Mesangial cell (primary cell): ENCODE measurements around the gene NUMB. TPM values are rescaled to one million over a fixed set of nuclear protein-coding genes. Genes with fewer than 3 reads are reported as not detected.

Source experiments
- total RNA-seq: library from RNA; depleted of rRNA; stranded (reverse); fragments of >200 nt; gene quantifications from 2 replicates; pipeline ENCODE4 v1.2.3, GENCODE V29; 2015

NUMB gene
- total RNA-seq: 17.7 and 19.2 TPM in 2 replicates

DNA sequence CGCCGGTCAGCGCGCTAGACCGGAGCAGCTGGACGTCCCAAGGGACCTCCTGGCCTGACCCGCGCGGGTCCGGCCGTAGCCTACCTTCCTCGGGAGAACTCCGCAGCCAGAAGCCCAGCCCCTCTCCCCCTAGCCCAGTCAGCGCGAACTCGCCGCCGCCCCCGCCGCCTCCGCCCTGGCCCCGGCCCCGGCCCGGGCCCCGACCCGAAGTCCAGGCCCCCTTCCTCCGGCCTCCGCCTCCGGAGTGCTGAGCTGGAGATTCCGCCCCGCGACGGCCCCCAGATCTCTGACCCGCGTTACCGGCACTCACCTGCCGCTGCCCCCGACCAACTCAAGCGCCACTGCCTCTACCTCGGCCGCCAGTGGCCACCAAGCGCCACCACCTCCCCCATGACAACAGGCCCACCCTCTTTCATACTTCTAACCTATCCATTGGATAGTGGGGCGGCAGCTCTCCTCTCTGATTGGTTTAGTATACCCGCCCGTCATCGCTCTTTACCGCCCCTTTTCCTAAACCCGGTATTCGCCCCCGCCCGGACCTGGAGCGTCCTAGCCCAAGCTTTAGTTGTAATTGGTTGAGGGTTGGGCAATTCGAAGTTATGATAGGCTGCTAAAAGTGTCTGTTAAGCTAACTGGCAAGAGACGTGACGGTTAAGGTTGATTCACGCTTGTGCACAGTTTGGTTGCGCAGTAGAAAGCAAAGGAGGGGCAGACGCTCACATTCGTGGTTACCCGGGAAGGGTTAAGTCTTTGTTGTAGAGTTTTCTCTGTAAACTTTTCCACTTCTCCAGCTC is at the start of gene NUMB:
Gene NUMB (minus strand): TSS at position 364 of the 794 bp plus-strand sequence. CDS start 102,795 bp downstream, outside the sequence.

DNA sequence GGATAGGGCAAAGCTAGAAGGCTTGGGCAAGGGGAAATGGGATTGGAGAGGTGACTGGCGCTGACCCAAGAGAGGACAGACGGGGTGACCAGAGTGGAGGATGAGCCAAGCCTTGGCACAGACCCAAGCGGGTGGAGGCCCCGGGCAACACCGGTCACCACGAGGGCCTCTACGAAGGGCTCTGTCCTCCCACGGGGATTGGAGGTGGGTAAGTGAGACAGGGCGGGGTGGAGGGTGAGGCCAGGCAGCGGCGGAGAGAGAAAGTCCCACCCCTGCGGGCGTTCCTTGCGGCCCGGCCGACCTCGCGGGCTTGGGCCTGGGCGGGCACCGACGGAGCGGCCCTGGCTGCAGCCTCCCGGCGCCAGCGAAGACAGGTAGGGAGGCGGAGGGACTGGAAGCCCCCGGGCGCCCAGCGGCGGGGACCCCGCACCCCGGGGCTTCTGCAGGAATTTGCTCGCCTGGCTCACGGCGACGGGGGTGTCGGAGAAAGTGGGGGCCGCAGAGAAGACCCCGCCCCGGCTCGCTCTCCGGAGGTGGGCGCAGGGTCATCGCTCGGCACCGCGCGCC is 221.0 kb downstream of the NUMB start, which contains the start of gene PAPLN:
Gene PAPLN (plus strand): TSS at position 288 of the 567 bp plus-strand sequence. CDS start 2,273 bp downstream, outside the sequence.

Other genes with a start within 250 kb of the NUMB start
- gene PAPLN, start 221.0 kb downstream of the NUMB start, total RNA-seq: 10.9 and 106 TPM in 2 replicates
- 19.2 and 20.3 TPM in 2 replicates for gene RIOX1, start 32.4 kb upstream of the NUMB start, total RNA-seq
- 6.2 and 10.6 TPM in 2 replicates for gene ACOT1, start 78.6 kb upstream of the NUMB start, total RNA-seq
- gene HEATR4, start 100.4 kb upstream of the NUMB start, total RNA-seq: under 0.01 and 0.89 TPM in 2 replicates
- 26.7 and 59.3 TPM in 2 replicates for gene ACOT2, start 110.7 kb upstream of the NUMB start, total RNA-seq
- gene ACOT4, start 133.3 kb upstream of the NUMB start, total RNA-seq: 2.3 TPM in 2 replicates
- not detected in 2 replicates for gene ACOT6, start 154.0 kb upstream of the NUMB start, total RNA-seq
- gene DNAL1, start 186.4 kb upstream of the NUMB start, total RNA-seq: 3.9 and 4.6 TPM in 2 replicates